ENCODE measurements around the gene SPATA20. TPM values are rescaled to one million over a fixed set of nuclear protein-coding genes. Genes with fewer than 3 reads are reported as not detected.

Gene SPATA20
- total RNA-seq, 2 donors from 2014 or later: 25.0 to 51.3 TPM

DNA sequence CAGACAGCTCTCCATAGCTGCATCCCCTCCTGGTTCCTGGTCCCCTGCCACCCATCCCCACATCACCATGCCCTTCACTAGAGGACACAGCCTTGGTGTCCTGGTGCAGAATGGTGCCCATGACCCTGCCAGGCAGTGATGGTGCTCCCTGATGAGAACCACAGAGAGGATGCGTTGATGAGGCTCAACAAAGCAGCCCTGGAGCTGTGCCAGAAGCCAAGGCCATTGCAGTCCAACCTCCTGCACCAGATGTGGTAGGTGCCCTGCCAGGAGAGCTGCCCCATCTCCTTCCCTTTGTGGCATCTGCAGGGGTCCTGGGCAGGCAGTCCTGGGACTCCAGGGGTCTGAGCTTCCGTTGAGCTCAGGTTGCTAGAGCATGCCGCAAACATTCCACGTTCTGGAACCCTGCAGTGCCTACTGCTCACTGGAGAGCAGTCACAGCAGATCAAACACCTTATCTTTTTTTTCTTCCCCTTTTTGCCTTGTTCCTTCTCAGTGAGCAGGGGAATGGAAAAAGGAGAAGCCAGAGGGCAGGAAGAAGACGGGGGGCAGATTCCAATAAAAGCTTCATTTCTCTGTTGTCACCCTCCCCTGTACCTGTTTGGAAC is 19.7 kb upstream of the SPATA20 start:
- Mint-ChIP-seq H3K27me3 (ENCODE audit: low read depth) (peaks cover 33% of the 10 kb centered on the region), H3K36me3 (ENCODE audit: insufficient read depth in 2 of 2) (no peaks in the 10 kb centered on the region), H3K4me1 (ENCODE audit: low read depth) (no peaks in the 10 kb centered on the region), H3K9me3 (no peaks in the 10 kb centered on the region), H3K27ac (no peak overlapping the region), H3K4me3 (no peak overlapping the region)
- ATAC-seq (replicated peaks in 1 of 2) (no peak), DNase-seq (no peak)

DNA sequence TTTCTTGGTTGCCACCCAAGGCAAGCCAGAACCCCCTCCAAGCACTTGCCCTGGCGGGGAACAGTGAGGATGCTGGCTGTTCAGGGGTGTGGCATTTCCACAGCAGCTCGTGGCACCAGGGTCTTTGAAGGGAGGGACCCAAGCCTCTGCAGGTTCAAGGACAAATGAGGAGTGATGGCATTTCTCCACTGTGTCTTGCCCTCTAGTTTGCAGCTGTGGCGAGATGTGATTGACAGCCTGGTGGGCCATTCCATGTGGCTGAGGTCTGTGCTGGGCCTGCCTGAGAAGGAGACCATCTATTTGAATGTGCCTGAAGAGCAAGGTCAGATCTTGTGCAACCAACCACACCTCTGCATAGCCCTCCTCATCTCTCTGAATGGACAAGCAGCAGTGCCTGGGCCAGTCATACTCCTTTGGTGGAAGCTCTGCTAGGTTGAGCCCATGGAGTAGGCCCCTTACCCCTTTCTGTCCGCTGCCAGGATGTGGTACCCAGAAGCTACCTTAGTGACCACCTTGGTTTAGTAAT is 19.0 kb upstream of the SPATA20 start:
- H3K27ac Mint-ChIP-seq: no peak overlapping the region
- H3K27me3 Mint-ChIP-seq (ENCODE audit: low read depth): peaks cover 40% of the 10 kb centered on the region
- ATAC-seq (replicated peaks in 1 of 2): no peak
- no peak for DNase-seq
- H3K4me3 Mint-ChIP-seq: no peak overlapping the region
- no peaks in the 10 kb centered on the region for H3K4me1 Mint-ChIP-seq (ENCODE audit: low read depth)
- no peaks in the 10 kb centered on the region for H3K9me3 Mint-ChIP-seq
- no peaks in the 10 kb centered on the region for H3K36me3 Mint-ChIP-seq (ENCODE audit: insufficient read depth in 2 of 2)

DNA sequence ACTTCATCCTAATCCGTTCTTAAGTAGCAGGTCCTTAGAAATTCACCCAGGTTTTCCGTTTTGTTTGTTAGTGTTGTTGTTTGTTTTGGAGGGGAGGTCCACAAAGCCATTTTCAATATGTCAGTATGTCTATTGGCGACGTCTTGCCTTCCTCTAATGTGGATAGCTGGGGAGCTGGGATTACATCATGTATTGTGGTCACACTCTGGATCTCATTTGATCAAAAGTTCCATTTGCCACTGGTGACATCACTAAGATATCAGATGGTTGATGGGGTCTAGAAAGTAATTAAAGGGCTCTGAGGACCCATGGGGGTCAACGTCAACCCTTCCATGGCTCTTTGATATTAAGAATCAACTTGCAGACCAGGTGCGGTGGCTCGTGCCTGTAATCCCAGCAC is 17.1 kb upstream of the SPATA20 start:
- H3K36me3 Mint-ChIP-seq (ENCODE audit: insufficient read depth in 2 of 2): no peaks in the 10 kb centered on the region
- peaks cover 18% of the 10 kb centered on the region for H3K4me1 Mint-ChIP-seq (ENCODE audit: low read depth)
- peaks cover 59% of the 10 kb centered on the region for H3K27me3 Mint-ChIP-seq (ENCODE audit: low read depth)
- H3K27ac Mint-ChIP-seq: no peak overlapping the region
- ATAC-seq (replicated peaks in 1 of 2) (no peak), DNase-seq (no peak)
- no peak overlapping the region for H3K4me3 Mint-ChIP-seq
- no peaks in the 10 kb centered on the region for H3K9me3 Mint-ChIP-seq

DNA sequence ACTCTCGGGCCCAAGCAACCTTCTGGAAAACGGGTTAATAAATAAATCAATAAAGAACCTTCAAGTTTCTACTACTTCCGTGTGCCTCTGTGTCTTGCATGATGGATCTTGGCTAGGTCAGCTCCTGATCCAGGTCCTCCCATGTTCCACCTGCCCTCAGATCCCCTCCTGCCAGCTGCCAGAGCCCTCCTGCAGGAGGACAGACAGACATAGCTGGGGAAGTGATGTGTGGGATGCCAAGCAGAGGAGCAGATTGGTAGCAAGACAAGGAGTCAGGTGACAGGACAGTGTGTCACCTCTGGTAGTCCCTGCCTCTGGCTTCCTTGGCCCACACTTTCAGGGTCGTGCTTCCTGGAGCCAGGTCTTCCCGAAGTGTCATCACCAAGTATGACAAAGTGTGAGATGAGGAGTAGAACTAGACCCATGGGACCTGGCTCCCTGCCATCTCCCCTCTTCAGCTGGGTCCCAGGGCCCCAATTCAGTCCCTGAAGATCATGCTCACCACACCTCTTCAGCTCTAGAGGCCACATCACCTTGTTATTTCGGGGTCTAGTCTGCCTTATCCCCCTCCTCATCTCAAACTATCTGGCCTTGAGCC is 15.4 kb upstream of the SPATA20 start:
- Mint-ChIP-seq H3K27ac (no peak overlapping the region), H3K4me1 (ENCODE audit: low read depth) (peaks cover 18% of the 10 kb centered on the region), H3K27me3 (ENCODE audit: low read depth) (peaks cover 59% of the 10 kb centered on the region), H3K4me3 (no peak overlapping the region), H3K9me3 (no peaks in the 10 kb centered on the region), H3K36me3 (ENCODE audit: insufficient read depth in 2 of 2) (no peaks in the 10 kb centered on the region)
- DNase-seq (no peak), ATAC-seq (replicated peaks in 1 of 2) (no peak)

DNA sequence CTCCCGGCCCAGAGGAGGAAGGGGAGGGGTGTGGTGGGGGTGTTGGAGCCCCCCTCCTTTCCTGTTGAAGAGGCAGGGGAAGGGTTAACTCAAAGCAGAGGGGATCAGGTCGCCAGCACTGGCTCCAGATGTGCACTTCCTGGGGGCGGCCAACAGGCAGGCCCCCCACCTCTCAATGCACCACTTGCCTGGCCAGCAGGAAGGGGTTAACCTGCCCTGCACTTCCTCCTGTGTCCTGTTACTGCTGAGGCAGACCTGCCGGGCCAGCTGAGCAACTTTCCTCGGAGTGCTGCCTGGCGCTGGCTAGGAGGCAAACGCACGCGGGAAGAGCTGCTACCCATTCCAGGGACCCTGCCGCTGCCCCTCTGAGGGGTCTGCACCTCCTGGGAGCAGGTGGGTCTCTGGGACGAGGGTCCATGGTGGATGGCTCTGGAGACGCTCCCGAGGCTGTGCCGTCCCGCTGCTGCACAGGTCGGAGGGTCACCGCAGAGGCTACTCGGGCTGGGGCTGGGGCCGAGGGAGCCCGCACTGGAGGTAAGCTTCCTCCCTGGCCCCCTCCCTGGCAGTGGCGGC is 14.4 kb upstream of the SPATA20 start, which contains the start of gene EPN3:
TSS of gene EPN3 (plus strand) at position 284 of the 573 bp plus-strand sequence. CDS start 3,822 bp downstream, outside the sequence.
- Mint-ChIP-seq H3K4me1 (ENCODE audit: low read depth) (peaks cover 18% of the 10 kb centered on the region), H3K27me3 (ENCODE audit: low read depth) (peaks cover 59% of the 10 kb centered on the region), H3K4me3 (no peak within 1 kb of the TSS), H3K27ac (no peak within 1 kb of the TSS), H3K9me3 (no peaks in the 10 kb centered on the region), H3K36me3 (ENCODE audit: insufficient read depth in 2 of 2) (no peaks in the 10 kb centered on the region)
- ATAC-seq (replicated peaks in 1 of 2): no peak
- no peak for DNase-seq

DNA sequence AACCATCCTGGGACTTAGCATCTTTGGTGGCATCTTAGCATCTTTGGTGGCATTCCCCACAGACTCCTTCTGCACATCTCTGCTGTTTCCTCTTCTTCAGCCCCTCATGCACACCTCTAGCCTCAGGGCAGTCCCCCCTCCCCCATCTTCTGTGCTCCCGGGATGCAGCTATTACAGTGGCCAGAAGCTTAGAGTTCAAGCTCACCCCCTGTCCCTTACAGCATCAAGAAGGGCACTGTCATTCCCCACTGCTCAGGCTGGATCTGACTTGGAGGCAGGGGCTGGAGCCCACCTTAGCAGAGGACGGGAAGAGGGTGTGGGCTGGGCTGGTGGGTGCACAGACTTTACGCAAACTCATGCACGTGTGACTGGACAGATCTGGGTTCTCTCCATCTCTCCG is 13.8 kb upstream of the SPATA20 start:
- H3K4me3 Mint-ChIP-seq: no peak overlapping the region
- H3K27me3 Mint-ChIP-seq (ENCODE audit: low read depth): peaks cover 59% of the 10 kb centered on the region
- no peak overlapping the region for H3K27ac Mint-ChIP-seq
- H3K4me1 Mint-ChIP-seq (ENCODE audit: low read depth): peaks cover 18% of the 10 kb centered on the region
- DNase-seq (no peak), ATAC-seq (replicated peaks in 1 of 2) (no peak)
- H3K36me3 Mint-ChIP-seq (ENCODE audit: insufficient read depth in 2 of 2): no peaks in the 10 kb centered on the region
- no peaks in the 10 kb centered on the region for H3K9me3 Mint-ChIP-seq

DNA sequence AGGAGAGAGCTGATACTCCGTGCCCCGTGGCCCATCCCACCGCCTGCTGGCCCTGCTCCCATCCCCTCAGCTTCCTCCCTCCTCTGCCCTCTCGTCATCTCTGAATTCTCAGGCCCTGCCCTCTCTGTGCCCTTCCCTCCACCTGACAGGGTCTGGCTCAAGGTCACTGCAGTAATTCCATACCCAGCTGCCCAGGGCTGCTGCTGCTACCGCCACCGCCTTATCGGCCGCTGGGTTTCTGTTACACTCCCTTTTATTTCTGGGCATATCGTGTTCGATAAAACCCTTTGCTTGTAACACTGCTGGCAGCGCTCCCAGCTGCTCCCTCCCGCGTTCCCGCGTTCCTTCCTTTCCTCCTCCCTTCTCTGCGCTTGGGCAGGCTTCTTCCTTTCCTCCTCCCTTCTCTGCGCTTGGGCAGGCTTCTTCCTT is 13.2 kb upstream of the SPATA20 start:
- peaks cover 18% of the 10 kb centered on the region for H3K4me1 Mint-ChIP-seq (ENCODE audit: low read depth)
- DNase-seq: no peak
- no peak for ATAC-seq (replicated peaks in 1 of 2)

DNA sequence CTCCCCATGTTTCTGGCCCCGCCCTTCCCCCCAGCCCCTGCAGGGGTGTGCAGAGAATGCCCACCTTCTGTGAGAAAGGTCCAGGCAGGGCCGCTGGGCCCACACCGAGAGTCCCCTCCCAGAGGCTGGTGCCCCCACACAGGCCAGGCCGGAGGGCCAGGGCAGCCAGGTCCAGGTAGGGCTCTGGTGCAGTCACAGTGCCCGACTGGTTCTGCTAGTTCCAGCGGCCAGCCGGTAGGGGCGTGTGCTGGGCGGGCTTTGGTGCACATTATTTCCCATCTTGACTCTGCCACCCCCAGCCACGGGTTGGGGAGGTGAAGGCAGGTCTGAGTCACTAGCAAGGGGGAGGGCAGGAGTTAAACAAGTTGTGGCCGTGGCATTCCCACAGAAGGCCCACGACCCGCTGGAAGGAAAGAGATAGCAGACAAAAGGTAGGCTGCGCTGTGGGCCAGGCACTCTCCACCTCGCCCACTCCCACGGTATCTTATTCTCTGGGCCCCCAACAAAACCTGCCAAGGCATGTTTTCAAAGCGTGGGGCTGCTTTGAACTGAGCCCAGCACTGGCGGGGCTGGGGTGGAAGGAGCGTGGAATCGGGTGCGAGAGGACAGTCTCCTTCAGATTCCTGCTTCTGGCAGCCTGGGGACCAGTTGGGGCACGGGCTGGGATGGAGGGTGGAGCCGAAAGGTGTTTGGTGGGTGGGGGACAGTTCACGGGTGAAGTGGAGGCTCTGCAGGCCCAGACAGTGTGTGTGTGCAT is 12.6 kb upstream of the SPATA20 start:
- Mint-ChIP-seq H3K27ac (no peak overlapping the region), H3K4me1 (ENCODE audit: low read depth) (peaks cover 18% of the 10 kb centered on the region), H3K4me3 (peak overlapping the region; percentile 24 to 56), H3K36me3 (ENCODE audit: insufficient read depth in 2 of 2) (no peaks in the 10 kb centered on the region), H3K9me3 (no peaks in the 10 kb centered on the region), H3K27me3 (ENCODE audit: low read depth) (peaks cover 53% of the 10 kb centered on the region)
- DNase-seq (peak; percentile 40 to 47), ATAC-seq (replicated peaks in 1 of 2) (peak; percentile 75 to 76)

More for the DNA sequence above, 13.2 kb upstream of the SPATA20 start:
- no peak overlapping the region for H3K27ac Mint-ChIP-seq
- H3K36me3 Mint-ChIP-seq (ENCODE audit: insufficient read depth in 2 of 2): no peaks in the 10 kb centered on the region
- H3K27me3 Mint-ChIP-seq (ENCODE audit: low read depth): peaks cover 59% of the 10 kb centered on the region
- H3K4me3 Mint-ChIP-seq: peak overlapping the region; percentile 24 to 56
- H3K9me3 Mint-ChIP-seq: no peaks in the 10 kb centered on the region

DNA sequence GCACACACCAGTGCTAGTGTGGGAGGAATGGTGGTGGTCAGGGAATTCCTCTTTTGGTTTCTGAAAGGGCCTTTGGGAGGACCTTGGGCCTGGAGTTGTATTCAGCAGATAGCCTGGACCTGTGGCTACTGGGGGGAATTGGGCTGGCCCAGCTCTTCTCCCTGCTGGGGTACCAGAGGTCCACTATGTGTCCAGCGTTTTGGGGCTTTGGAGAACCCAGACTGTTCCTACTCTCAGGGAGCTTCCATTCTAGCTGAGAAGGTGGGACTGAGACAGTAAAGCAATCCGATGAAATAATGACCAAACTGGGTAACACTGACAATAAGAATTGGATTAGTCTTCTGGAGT is 12.0 kb upstream of the SPATA20 start:
- H3K36me3 Mint-ChIP-seq (ENCODE audit: insufficient read depth in 2 of 2): no peaks in the 10 kb centered on the region
- H3K27ac Mint-ChIP-seq: no peak overlapping the region

DNA sequence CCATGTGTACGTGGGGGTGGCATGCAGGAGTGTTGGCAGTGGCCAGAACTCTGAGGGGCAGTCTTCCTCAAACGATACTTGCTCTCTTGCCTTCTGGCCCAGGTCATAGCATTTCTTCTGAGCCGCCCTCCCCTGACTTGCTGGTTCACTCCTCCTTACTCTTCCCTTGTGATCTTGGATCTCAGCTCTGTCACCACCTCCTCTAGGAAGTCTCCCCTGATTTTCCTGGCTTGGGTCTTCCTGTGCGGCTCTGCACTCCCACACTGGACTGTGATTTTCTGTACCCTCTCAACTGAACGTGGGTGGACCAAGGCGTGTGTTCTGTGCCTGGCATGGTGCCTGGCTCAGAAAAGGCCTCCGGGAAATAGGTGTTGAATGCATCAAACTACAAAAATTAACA is 11.6 kb upstream of the SPATA20 start:
- Mint-ChIP-seq H3K36me3 (ENCODE audit: insufficient read depth in 2 of 2) (no peaks in the 10 kb centered on the region), H3K27me3 (ENCODE audit: low read depth) (peaks cover 44% of the 10 kb centered on the region), H3K9me3 (no peaks in the 10 kb centered on the region), H3K27ac (no peak overlapping the region), H3K4me3 (no peak overlapping the region), H3K4me1 (ENCODE audit: low read depth) (peaks cover 18% of the 10 kb centered on the region)
- no peak for ATAC-seq (replicated peaks in 1 of 2)
- no peak for DNase-seq

More for the DNA sequence above, 12.0 kb upstream of the SPATA20 start:
- Mint-ChIP-seq H3K4me3 (no peak overlapping the region), H3K4me1 (ENCODE audit: low read depth) (peaks cover 18% of the 10 kb centered on the region), H3K27me3 (ENCODE audit: low read depth) (peaks cover 47% of the 10 kb centered on the region), H3K9me3 (no peaks in the 10 kb centered on the region)
- ATAC-seq (replicated peaks in 1 of 2) (no peak), DNase-seq (no peak)

DNA sequence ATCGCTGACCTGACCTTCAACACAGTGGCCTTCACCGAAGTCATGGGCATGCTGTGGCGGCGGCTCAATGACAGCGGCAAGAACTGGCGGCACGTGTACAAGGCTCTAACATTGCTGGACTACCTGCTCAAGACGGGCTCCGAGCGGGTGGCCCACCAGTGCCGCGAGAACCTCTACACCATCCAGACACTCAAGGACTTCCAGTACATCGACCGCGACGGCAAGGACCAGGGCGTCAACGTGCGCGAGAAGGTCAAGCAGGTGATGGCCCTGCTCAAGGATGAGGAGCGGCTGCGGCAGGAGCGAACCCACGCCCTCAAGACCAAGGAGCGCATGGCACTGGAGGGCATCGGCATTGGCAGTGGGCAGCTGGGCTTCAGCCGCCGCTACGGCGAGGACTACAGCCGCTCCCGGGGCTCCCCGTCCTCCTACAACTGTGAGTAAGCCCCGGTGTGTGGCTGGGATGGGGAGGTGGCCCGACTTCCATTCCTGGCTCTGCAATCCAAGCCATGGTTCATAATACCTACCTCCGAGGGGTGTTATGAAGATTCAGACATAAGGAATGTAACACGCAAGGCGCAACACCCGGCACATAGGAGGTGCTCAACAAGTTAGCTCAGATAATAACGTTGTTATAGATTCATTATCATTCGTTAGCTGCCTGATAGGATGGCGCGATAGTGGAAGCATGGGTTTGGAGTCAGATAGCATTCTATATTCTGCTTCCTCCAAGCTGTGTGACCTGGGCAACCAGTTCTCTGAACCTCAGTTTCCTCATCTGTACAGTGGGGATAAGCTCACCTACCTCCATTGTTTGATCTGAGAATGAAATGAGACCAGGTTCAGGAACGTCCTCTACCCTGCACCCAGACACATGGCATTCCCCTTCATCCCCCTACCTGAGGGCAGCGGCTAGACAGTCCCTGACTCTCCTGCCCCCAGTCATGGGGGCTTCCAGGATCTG is 10.0 kb upstream of the SPATA20 start:
- Mint-ChIP-seq H3K9me3 (no peaks in the 10 kb centered on the region), H3K36me3 (ENCODE audit: insufficient read depth in 2 of 2) (no peaks in the 10 kb centered on the region), H3K27me3 (ENCODE audit: low read depth) (peaks cover 29% of the 10 kb centered on the region), H3K4me3 (no peak overlapping the region), H3K4me1 (ENCODE audit: low read depth) (peaks cover 26% of the 10 kb centered on the region), H3K27ac (no peak overlapping the region)
- DNase-seq (no peak), ATAC-seq (replicated peaks in 1 of 2) (no peak)

DNA sequence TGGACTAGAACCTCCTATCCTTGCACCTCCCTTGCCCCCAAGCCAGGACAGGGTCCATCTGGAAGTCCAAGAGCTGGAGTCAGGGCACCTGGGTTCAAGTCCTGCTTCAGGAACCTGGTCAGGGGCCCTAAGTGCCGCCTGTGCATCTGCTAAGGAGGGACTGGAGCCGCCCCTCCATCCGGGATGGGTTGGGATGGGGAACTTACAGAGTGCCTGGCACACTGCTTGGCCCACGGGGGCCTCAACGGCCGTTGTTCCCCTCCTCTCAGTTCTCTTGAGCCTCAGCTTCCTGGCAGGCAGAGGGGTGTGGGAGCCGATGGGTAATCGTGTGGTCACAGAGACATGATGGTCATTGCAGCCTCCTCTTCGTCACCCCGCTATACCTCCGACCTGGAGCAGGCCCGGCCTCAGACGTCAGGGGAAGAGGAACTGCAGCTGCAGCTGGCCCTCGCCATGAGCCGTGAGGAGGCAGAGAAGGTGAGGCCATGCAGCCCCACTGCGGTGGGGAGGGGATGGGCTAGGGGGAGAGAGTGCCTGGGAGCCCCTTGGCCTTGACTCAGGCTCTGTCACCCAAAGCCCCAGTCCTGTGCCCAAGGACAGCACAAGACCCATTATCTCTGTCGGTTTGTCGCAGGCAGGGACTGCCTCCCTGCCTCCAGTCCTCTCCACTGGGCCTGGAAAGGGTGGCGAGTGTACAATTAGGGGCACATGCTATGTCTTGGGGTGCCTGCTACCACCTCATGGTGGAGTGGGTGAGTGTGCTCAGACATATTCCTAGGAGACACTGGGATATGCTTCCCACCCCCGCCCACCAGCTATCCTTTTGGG is 9.0 kb upstream of the SPATA20 start:
- H3K36me3 Mint-ChIP-seq (ENCODE audit: insufficient read depth in 2 of 2): no peaks in the 10 kb centered on the region
- H3K9me3 Mint-ChIP-seq: no peaks in the 10 kb centered on the region
- H3K4me1 Mint-ChIP-seq (ENCODE audit: low read depth): peaks cover 33% of the 10 kb centered on the region
- H3K4me3 Mint-ChIP-seq: no peak overlapping the region
- H3K27ac Mint-ChIP-seq: no peak overlapping the region
- DNase-seq (no peak), ATAC-seq (replicated peaks in 1 of 2) (no peak)
- H3K27me3 Mint-ChIP-seq (ENCODE audit: low read depth): peaks cover 19% of the 10 kb centered on the region

All from activated T-cell treated with anti-CD3 and anti-CD28 coated beads, Interleukin-2, amount 50 U/mL, for 72 hours (primary cell).